Gastrocnemius medialis (tissue), 4 donors: ENCODE data around the gene ANO3.

Source experiments
- CTCF ChIP-seq, 5 experiments: fragments of 450-650 bp in 3 of 5; fragments of 200-600 bp in 2 of 5; sonication (generic) in 2 of 5; IDR thresholded peaks in 4 of 5; conservative IDR thresholded peaks in 1 of 5; 1 replicate in 4 of 5; 2 replicates in 1 of 5; pipeline ENCODE4 v1.5.1; 2016 to 2019; ENCODE audit warnings: antibody characterized with exemption in 5 of 5, mild to moderate bottlenecking in 3 of 5, moderate library complexity in 3 of 5
- POLR2A ChIP-seq, 2 donors: fragments of 450-650 bp; IDR thresholded peaks; one replicate each; pipeline ENCODE4 v1.6.1; 2017; ENCODE audit warnings: antibody characterized with exemption in 2 of 2, mild to moderate bottlenecking in 2 of 2, moderate library complexity in 2 of 2

DNA sequence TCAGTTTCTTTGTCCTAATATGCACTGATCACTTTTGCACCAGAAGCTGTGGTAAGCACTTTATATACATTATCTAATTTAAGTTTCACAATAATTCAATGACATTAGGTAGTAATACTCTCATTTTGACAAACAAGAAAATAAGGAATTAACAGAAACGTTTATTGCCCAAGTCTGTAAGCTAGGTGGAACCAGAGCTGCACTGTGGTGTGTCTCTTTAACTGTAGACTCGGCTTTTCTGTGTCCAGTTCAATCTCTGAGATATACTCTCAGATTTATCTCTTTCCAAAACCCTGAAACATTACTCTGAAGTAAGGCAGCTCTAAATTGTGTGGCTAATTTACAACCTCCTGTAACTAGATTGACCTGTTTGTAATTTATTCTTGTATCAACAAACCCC, 139.1 kb downstream of the ANO3 start:
- no peak for TF ChIP-seq POLR2A (IDR thresholded peaks at IDR 0.05)
- TF ChIP-seq CTCF (IDR thresholded peaks at IDR 0.05 in 4 of 5, conservative IDR thresholded peaks at IDR 0.05 in 1 of 5) = no peak
